ENCODE measurements around the gene NES. TPM values are rescaled to one million over a fixed set of nuclear protein-coding genes. Genes with fewer than 3 reads are reported as not detected.

The NES gene
- total and polyA plus RNA-seq, 7 donors, result 12.3 to 581 (median 40.5) TPM

DNA sequence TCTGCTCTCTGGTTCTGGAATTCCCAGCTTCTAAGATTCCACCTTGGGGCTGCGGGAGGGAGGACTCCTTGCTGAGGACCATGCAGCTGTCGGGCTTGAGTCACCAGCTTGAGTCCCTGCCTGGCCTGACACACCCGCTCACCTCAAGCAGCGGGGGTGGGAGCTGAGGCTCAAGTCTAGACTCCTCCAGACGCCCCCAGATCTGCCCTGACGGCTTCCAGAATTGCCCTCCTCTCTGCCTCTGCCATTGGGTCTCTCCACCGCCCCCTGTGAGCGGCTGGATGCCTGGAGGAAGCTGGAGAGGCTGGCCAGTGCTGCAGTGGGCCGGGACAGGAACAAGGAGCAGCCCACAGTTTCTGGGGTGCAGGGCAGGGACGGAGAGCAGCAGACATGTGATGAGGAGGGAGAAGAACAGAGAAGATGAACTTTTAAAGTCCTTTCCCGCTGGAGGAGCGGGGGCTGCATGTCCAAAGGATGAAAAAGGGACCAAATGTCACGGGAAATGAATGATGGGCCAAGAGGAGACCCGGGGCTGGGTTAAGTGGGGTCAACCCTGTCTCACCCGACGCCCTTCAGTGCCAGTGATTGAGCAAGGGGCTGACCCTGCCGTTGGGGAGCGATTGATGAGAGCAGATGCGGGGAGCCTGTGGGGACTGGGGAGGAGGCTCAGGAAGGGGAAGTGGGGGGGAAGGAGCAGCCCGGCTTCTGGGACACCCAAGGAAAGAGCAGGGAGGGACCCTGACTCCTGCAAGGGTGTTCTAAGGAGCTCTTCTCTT lies 14.6 kb upstream of the NES start:
- TF ChIP-seq, protein P1, sequence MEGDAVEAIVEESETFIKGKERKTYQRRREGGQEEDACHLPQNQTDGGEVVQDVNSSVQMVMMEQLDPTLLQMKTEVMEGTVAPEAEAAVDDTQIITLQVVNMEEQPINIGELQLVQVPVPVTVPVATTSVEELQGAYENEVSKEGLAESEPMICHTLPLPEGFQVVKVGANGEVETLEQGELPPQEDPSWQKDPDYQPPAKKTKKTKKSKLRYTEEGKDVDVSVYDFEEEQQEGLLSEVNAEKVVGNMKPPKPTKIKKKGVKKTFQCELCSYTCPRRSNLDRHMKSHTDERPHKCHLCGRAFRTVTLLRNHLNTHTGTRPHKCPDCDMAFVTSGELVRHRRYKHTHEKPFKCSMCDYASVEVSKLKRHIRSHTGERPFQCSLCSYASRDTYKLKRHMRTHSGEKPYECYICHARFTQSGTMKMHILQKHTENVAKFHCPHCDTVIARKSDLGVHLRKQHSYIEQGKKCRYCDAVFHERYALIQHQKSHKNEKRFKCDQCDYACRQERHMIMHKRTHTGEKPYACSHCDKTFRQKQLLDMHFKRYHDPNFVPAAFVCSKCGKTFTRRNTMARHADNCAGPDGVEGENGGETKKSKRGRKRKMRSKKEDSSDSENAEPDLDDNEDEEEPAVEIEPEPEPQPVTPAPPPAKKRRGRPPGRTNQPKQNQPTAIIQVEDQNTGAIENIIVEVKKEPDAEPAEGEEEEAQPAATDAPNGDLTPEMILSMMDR (IDR thresholded peaks at IDR 0.05), result no peak
- Histone ChIP-seq H3K36me3 (ENCODE audit: insufficient read depth in 1 of 2, low read depth in 1 of 2) (no peaks in the 10 kb centered on the region), H3K4me1 (peaks cover 16% of the 10 kb centered on the region), H3K9me3 (no peaks in the 10 kb centered on the region), H3K4me3 (no peak overlapping the region), H3K27me3 (ENCODE audit: insufficient read depth in 3 of 3, low read length in 2 of 3) (peaks cover 0 to 40% (median 10%) of the 10 kb centered on the region in 3 donors), H3K27ac (no peak overlapping the region)
- DNase-seq, result no peak
- intact Hi-C loops (cut with DNase I), result loop anchor here in 1 of 2 donors (2.0 to 10.0 kb wide), 2 partner anchors 33 to 193 kb away; no protein-coding TSS in a partner anchor
- ATAC-seq, result peak in 3 of 4 donors; percentile 15 to 57 (median 38)
- WGBS, 3 donors, result 30 to 35% (median 30%) methylated on average over 20 of the region's 20 CpGs

DNA sequence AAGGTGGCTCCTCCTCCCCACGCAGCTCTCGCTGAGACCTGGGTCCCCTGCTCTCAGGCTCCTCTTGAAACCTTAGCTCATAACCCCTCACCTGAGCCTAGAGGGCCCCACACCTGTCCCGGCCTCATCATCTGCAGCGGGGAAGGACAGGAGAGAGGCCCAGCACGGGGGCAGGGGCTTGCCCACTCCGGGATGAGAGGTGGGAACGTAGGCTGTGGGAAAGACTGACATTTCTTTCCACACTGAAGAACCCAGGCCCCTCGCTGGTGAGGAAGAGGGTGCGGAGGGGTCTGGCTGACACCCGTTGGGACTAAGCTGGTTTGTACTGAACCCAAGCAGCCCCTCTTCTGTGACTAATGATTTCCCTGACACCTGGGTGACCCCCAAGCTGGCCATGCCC lies 14.0 kb upstream of the NES start:
- H3K4me1 ChIP-seq, result peaks cover 16% of the 10 kb centered on the region
- WGBS, 3 donors, result 62 to 78% (median 70%) methylated on average over 9 to 10 of the region's 10 CpGs
- no peak overlapping the region for H3K4me3 ChIP-seq
- H3K27me3 ChIP-seq (ENCODE audit: insufficient read depth in 3 of 3, low read length in 2 of 3), result peaks cover 0 to 36% (median 10%) of the 10 kb centered on the region in 3 donors
- TF ChIP-seq, protein P1 (IDR thresholded peaks at IDR 0.05), result no peak
- ATAC-seq (no peak), DNase-seq (no peak)
- no peaks in the 10 kb centered on the region for H3K36me3 ChIP-seq (ENCODE audit: insufficient read depth in 1 of 2, low read depth in 1 of 2)
- no peak overlapping the region for H3K27ac ChIP-seq
- H3K9me3 ChIP-seq, result no peaks in the 10 kb centered on the region
- intact Hi-C loops (cut with DNase I), result loop anchor here in 1 of 2 donors (2.0 to 10.0 kb wide), 2 partner anchors 34 to 194 kb away; no protein-coding TSS in a partner anchor

DNA sequence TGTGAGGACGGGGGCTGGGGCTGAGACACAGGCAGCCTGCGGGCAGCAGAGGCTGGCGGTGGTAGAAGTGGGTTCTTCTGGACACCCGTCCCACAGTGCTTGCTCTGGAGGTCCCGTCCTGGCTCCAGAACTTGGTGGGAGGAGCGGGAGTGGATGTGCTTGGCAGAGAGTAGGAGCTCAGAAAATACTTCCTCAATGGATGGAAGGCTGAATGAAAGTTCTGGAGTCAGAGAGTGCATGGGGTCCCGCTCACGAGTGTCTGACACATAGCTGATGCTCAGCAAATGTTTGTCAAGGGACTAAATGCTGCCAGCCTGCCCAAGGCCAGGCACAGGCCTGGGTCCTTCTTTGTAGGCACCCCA lies 13.4 kb upstream of the NES start:
- no peaks in the 10 kb centered on the region for H3K36me3 ChIP-seq (ENCODE audit: insufficient read depth in 1 of 2, low read depth in 1 of 2)
- no peak overlapping the region for H3K4me3 ChIP-seq
- 65 to 72% (median 67%) methylated on average over 8 of the region's 8 CpGs for WGBS, 3 donors
- peaks cover 0 to 36% (median 10%) of the 10 kb centered on the region in 3 donors for H3K27me3 ChIP-seq (ENCODE audit: insufficient read depth in 3 of 3, low read length in 2 of 3)
- no peaks in the 10 kb centered on the region for H3K9me3 ChIP-seq
- no peak for ATAC-seq
- H3K4me1 ChIP-seq, result peaks cover 16% of the 10 kb centered on the region
- TF ChIP-seq, protein P1 (IDR thresholded peaks at IDR 0.05), result no peak
- no peak overlapping the region for H3K27ac ChIP-seq
- no peak for DNase-seq
- intact Hi-C loops (cut with DNase I), result loop anchor here in 1 of 2 donors (2.0 to 10.0 kb wide), 2 partner anchors 34 to 194 kb away; no protein-coding TSS in a partner anchor

DNA sequence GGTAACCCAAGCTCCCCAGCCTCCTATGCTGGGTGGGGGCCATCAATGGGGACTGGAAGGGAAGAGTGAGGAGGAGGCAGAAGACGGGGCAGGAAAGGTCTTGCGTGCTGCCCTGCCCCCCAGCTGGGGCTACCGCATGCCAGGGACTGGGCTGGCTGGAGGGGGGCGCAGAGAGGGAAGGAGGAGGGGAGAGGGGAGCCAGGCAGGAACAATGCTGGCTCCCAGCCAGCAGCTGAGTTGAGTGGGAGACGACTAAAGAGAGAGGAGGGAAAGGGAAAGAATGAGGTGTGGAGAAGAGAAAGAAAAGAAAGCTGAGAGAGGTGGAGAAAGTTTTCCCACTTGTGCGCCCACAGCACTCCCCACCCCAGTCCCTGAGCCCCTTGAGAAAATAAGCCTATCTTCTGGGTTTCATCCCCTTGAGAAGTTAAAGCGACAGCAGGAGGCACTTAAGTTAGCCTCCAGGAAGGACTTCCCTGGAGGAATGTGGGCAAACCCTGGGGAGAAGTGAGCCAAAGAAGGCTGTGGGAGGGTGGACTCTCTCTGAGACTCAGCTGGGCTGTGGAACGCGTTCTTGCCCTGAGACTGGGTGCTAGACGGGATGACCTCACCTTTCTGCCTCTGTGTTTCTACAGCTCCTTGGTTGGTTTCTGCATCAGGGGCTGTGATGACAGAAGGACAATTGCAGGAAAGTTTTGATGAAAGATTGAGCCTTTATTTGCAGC lies 12.9 kb upstream of the NES start:
- H3K4me1 ChIP-seq, result peaks cover 16% of the 10 kb centered on the region
- H3K27me3 ChIP-seq (ENCODE audit: insufficient read depth in 3 of 3, low read length in 2 of 3), result peaks cover 0 to 36% (median 10%) of the 10 kb centered on the region in 3 donors
- no peaks in the 10 kb centered on the region for H3K9me3 ChIP-seq
- no peaks in the 10 kb centered on the region for H3K36me3 ChIP-seq (ENCODE audit: insufficient read depth in 1 of 2, low read depth in 1 of 2)
- TF ChIP-seq, protein P1 (IDR thresholded peaks at IDR 0.05), result no peak
- DNase-seq, result no peak
- intact Hi-C loops (cut with DNase I), result loop anchor here (1.0 to 10.0 kb wide), 3 partner anchors 35 to 195 kb away; no protein-coding TSS in a partner anchor
- H3K27ac ChIP-seq, result peak overlapping the region; percentile 12
- peak overlapping the region; percentile 48 for H3K4me3 ChIP-seq
- no peak for ATAC-seq
- 23 to 26% (median 25%) methylated on average over 10 of the region's 10 CpGs for WGBS, 3 donors
